HL-60/S4 treated with phorbol 12-myristate 13-acetate at 8.2 ng/mL for 4 days and 3 days (cell line): ENCODE results near the gene SGPP2.

Source experiments
- in situ Hi-C: fragments of 300-500 bp; cut with MboI; formaldehyde crosslinking; loops from 2 replicates; pipeline ENCODE4 v1.15.0; 2022; ENCODE audit warnings: low sequenced_read_pairs

Gene SGPP2

GRCh38 chr2:222465746-222466145, 41.4 kb downstream of the SGPP2 start:
- in situ Hi-C loops: no loop called here

- in situ Hi-C loops: no loop called here
Measured at GRCh38 chr2:222468346-222468745, 44.0 kb downstream of the SGPP2 start.

- in situ Hi-C loops: no loop called here
Measured at GRCh38 chr2:222470802-222471468, 46.6 kb downstream of the SGPP2 start.

DNA sequence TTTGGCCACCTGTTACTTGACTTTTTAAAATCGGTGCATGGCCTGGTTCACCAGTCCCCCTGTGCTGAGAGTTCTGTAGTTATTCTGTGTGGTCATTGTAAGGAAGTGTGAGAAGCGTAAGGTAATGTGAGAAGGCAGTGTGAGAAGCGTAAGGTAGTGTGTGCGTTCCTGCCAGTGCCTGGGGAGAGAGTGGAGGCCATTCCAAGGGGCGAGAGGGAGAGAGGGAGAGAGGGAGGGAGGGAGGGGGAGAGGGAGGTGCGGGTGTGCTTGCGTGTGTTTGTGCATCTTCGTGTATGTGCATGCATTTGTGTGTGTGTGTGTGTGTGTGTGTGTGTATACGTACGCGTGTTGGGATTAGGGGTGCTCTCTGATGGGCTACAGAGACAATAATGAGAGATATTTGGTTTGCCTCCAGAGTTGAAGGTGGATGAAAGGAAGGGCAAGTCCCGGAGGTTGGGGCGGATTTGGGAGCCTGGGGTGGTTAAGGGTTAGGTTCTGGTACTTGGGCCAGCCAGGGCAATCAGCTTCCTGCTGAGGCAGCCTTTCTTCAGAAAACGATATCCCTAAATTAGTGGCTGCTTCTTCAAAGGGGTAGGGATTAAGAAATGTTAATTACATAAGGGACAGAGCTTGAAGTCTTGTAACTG, 53.7 kb downstream of the SGPP2 start:
- in situ Hi-C loops: no loop called here

- in situ Hi-C loops: no loop called here
Measured at GRCh38 chr2:222479859-222480258, 55.5 kb downstream of the SGPP2 start.

DNA sequence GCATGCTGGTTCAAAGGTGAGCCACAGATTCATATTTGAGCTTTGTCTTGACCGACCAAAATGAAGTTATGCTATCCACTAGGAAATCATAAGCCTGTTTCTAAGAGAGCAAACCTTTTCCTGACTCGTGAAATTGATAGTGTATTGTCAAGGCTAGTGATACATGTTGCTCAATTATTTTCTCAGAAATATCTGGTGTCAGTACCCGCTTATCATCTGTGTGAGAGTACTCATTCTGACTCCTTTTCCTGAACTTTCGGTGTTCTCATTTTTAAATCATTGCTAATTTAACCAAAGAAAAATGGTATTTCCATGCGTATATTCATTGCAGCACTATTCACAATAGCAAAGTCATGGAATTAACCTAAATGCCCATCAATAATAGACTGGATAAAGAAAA, 56.2 kb downstream of the SGPP2 start:
- in situ Hi-C loops: no loop called here

- in situ Hi-C loops: no loop called here
Measured at GRCh38 chr2:222481941-222482340, 57.6 kb downstream of the SGPP2 start.

DNA sequence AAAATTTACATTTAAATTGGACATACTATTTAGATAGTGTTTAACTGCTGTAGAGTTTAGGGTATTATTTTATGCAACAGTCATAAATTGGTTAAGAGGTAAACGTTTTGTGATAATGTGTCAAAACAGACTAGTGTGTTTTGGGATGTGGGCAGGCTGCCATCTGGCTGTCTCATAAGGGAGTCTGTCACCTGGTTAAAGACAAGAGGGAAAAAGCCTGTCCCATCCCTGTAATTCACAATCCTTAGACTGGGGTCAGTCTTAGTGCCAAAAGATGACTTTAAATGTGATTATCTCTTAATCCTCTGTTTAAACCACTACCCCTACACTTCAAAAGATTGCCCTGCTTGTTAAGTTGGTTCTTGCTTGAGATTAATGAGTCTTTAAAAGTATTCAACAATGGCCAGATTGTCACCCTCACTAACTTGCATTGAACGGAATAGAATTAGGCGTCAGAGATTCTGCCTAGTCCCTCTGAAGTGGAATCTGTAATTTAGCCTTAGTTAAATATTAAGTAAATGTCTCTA, 59.2 kb downstream of the SGPP2 start:
- in situ Hi-C loops: no loop called here

- in situ Hi-C loops: no loop called here
Measured at GRCh38 chr2:222485367-222486211, 61.2 kb downstream of the SGPP2 start.

DNA sequence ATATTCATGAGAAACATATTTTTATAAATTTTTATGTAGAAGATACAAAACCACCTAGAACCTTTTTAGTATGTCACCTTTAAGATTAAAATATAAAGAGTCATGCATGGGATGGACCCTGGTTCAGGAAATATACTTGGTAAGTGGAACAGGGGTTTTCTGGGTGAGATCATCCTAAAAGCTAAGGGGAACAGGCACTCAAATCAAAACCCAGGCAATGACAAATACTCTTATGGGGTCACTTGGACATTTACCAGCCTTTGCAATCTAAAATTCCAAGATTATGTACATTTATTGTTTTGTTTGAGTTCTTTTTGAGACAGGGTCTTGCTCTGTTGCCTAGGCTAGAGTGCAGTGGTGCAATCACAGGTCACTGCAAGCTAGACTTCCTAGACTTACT, 65.8 kb downstream of the SGPP2 start:
- in situ Hi-C loops: no loop called here

GRCh38 chr2:222492683-222493082, 68.3 kb downstream of the SGPP2 start:
- in situ Hi-C loops: no loop called here

GRCh38 chr2:222494104-222494739, 69.9 kb downstream of the SGPP2 start:
- in situ Hi-C loops: no loop called here

DNA sequence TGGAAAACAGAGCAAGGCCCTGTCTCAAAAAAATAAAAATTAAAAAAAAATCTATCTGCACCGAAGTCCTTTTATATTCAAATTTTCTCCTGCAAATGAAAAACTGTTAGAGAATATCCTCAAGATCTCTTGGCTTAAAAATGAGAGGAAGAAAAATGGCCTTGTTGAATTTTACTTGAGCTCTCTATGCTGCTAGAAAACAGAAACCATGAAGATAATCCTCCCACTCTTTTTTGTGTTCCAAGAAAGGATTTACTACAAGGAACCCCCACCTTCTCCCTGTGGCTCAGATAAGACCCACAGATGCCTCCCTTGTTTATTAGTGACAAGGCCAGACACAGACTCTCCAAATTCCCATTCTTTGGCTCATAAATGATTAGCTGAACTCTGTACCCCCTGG, 71.0 kb downstream of the SGPP2 start:
- in situ Hi-C loops: no loop called here

- in situ Hi-C loops: no loop called here
Measured at GRCh38 chr2:222499226-222499625, 74.9 kb downstream of the SGPP2 start.

- in situ Hi-C loops: no loop called here
Measured at GRCh38 chr2:222504191-222504590, 79.8 kb downstream of the SGPP2 start.

DNA sequence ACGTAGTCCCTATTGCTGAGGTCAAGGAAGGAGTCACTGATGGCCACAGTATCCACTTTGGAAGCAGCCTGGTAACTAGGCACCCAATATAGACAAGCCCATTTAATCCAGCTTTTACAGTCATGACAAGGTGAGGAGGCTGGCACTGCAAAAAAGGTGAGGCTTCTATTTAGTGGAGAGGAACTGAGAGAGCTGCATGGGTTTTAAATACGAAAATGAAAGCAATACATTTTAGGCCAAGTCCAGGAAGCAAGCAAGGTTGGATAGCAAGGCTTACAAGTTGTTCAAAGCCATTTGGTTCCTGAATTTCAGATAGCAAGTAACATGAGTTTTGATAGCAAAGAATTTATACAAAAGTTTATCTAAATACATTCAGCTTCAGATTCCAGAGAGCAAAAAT, 80.4 kb downstream of the SGPP2 start:
- in situ Hi-C loops: no loop called here

DNA sequence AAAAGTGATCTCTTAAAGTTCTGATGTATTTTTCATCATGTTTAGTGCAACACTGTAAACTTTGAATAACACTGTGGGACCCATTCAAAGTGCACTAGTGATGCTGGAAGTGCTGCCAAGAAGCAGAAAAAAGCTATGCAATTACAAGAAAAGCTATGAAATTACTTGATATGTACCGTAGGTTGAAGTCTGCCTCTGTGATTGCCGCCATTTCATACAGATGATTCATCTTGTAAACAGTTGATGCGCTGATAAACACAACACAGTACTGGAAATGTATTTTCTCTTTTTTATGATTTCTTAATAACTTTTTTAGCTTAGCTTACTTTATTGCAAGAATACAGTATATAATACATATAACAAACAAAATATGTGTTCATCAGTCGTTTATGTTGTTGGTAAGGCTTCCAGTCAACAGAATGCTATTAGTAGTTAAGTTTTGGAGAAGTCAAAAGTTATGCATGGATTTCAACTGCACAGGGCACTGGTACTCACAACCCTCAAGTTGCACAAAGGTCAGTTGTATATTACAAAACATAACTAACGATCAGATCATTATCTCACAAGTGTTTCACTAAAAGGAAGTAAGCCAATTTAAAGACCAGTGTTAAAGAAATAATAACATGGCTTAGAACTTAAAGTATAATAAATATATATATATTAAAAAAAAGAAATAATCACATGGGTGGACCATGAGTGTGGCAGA, 82.0 kb downstream of the SGPP2 start:
- in situ Hi-C loops: no loop called here

- in situ Hi-C loops: no loop called here
Measured at GRCh38 chr2:222514901-222515300, 90.6 kb downstream of the SGPP2 start.

DNA sequence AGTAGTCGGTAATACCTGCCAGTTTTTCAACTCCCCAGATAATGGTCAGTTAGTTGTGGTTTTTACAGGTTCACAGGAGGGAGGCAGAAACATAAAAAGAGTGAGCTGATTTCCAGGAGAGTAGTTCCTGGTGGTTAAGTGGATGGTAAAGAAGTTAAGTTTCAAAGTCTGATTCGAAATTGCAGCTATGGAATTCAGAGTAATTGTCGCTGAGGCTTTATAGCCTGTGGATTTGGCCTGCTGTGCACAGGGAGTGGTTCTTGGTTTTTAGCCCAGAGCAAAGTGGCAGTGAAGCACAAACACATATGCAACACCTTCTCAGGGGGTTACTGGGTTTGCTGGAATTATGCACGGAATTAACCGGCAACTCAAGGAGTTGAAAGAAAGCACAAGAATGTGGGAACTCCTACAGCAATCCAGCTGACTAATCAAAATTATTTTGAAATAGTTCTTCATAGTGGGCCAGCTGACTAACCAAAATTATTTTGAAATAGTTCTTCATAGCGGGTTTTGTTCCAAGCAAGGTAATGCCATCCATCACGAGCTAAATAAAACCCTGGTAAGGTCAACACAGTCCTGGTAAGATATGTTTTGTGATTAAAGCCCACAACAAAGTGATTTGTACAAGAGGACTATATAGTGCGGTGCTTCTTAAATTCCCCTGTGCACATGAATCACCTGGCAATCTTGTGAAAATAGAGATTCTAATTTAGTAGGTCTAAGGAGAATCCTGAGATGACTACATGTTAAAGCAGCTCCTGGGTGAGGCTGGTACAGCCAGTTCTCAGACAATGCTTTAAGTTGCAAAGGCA, 94.4 kb downstream of the SGPP2 start:
- in situ Hi-C loops: no loop called here

DNA sequence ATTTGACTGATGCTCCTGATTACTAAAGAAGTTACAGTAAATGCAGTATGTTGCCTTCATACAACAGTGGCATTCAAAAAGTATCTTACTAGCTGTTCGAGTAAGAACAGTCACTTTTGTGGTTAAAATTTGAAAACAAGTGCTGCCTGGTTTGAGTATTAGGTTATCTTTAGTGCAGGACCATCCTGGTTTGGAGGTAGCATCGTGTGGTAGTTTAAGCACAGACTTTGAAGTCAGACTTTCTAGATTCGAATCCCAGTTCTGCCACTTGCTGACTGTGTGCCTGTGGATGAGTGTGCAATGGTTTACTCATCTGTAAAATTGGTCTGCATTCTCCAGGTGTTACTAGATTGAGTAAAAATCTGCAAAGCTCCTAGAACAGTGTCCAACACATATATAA, 96.8 kb downstream of the SGPP2 start:
- in situ Hi-C loops: no loop called here
